Neural cell (in vitro differentiated cells): ENCODE measurements around the gene POLR3B. TPM values are rescaled to one million over a fixed set of nuclear protein-coding genes. Genes with fewer than 3 reads are reported as not detected.

Source experiments
- H2AFZ ChIP-seq: fragments of 200-600, 300-800 bp; sonication (generic), shearing (Covaris generic); 2 replicates; pipeline ENCODE4 v1.6.0; 2014; ENCODE audit warnings: low read depth, mild to moderate bottlenecking, antibody characterized with exemption, low read length, moderate library complexity
- H3F3A ChIP-seq: fragments of 200-600 bp; shearing (Covaris generic); 2 replicates; pipeline ENCODE4 v1.6.1; 2016; ENCODE audit warnings: mild to moderate bottlenecking, moderate library complexity, mixed read lengths, antibody characterized with exemption, low read length; ENCODE audit not compliant: insufficient read depth, poor library complexity, severe bottlenecking
- H3K27ac ChIP-seq: fragments of 200-600, 300-800 bp; sonication (generic), shearing (Covaris generic); 2 replicates; pipeline ENCODE4 v1.5.1; 2014; ENCODE audit warnings: mild to moderate bottlenecking, low read length, moderate library complexity
- H3K27me3 ChIP-seq: fragments of 300-800, 200-600 bp; sonication (generic), shearing (Covaris generic); 2 replicates; pipeline ENCODE4 v1.6.0; 2014; ENCODE audit warnings: mild to moderate bottlenecking, low read depth, low read length, moderate library complexity; ENCODE audit not compliant: insufficient read depth
- H3K36me3 ChIP-seq: fragments of 300-800, 200-600 bp; sonication (generic), shearing (Covaris generic); 2 replicates; pipeline ENCODE4 v1.5.1; 2014; ENCODE audit warnings: mild to moderate bottlenecking, antibody characterized with exemption, low read length, moderate library complexity; ENCODE audit not compliant: insufficient read depth
- H3K4me2 ChIP-seq: fragments of 300-800, 200-600 bp; sonication (generic), shearing (Covaris generic); 2 replicates; pipeline ENCODE4 v1.6.0; 2014; ENCODE audit warnings: mild to moderate bottlenecking, low read length
- H3K4me3 ChIP-seq: fragments of 300-800, 200-600 bp; sonication (generic), shearing (Covaris generic); 2 replicates; pipeline ENCODE4 v1.5.1; 2014; ENCODE audit warnings: mild to moderate bottlenecking, low read length, moderate library complexity
- H3K79me2 ChIP-seq: fragments of 200-600 bp; shearing (Covaris generic); replicated peaks from 2 replicates; pipeline ENCODE4 v1.6.0; 2014; ENCODE audit warnings: mild to moderate bottlenecking, low read length, moderate library complexity; ENCODE audit not compliant: insufficient read depth
- H3K9ac ChIP-seq: fragments of 300-800, 200-600 bp; sonication (generic), shearing (Covaris generic); 2 replicates; pipeline ENCODE4 v1.6.1; 2016; ENCODE audit warnings: mild to moderate bottlenecking, low read length, mixed read lengths
- H3K9me2 ChIP-seq: fragments of 200-600 bp; shearing (Covaris generic); 2 replicates; pipeline ENCODE4 v1.6.1; 2016; ENCODE audit warnings: mild to moderate bottlenecking, low read length, mixed read lengths; ENCODE audit not compliant: insufficient read depth
- H3K9me3 ChIP-seq: fragments of 200-600, 300-800 bp; sonication (generic), shearing (Covaris generic); 2 replicates; pipeline ENCODE4 v1.6.1; 2016; ENCODE audit warnings: mild to moderate bottlenecking, mixed run types, low read length, moderate library complexity, mixed read lengths
- H4K20me1 ChIP-seq: fragments of 200-600 bp; shearing (Covaris generic); 2 replicates; pipeline ENCODE4 v1.6.1; 2016; ENCODE audit warnings: mild to moderate bottlenecking, mixed run types; ENCODE audit not compliant: insufficient read depth
- CTCF ChIP-seq: fragments of 450-650 bp; IDR thresholded peaks from 2 replicates; pipeline ENCODE4 v1.5.1; 2014; ENCODE audit warnings: antibody characterized with exemption, mild to moderate bottlenecking, moderate library complexity; ENCODE audit not compliant: poor library complexity, severe bottlenecking
- EP300 ChIP-seq: fragments of 450-650 bp; conservative IDR thresholded peaks from 2 replicates; pipeline ENCODE4 v1.6.1; 2014; ENCODE audit warnings: antibody characterized with exemption, mild to moderate bottlenecking, moderate library complexity; ENCODE audit not compliant: poor library complexity, severe bottlenecking
- EZH2 ChIP-seq: fragments of 200-600, 300-800 bp; shearing (Covaris generic), sonication (generic); IDR thresholded peaks from 2 replicates; pipeline ENCODE4 v1.6.1; 2014; ENCODE audit warnings: antibody characterized with exemption, low read length, borderline replicate concordance, mild to moderate bottlenecking; ENCODE audit not compliant: insufficient read depth, poor library complexity, severe bottlenecking
- MXI1 ChIP-seq: fragments of 450-650 bp; conservative IDR thresholded peaks from 2 replicates; pipeline ENCODE4 v1.6.1; 2014; ENCODE audit warnings: antibody characterized with exemption, mild to moderate bottlenecking; ENCODE audit not compliant: poor library complexity, severe bottlenecking
- POLR2AphosphoS5 ChIP-seq: IDR thresholded peaks from 2 replicates; pipeline ENCODE4 v1.6.1; 2012
- RAD21 ChIP-seq: fragments of 450-650 bp; conservative IDR thresholded peaks from 2 replicates; pipeline ENCODE4 v1.6.1; 2014; ENCODE audit warnings: antibody characterized with exemption, mild to moderate bottlenecking, moderate library complexity
- SMC3 ChIP-seq: fragments of 450-650 bp; conservative IDR thresholded peaks from 2 replicates; pipeline ENCODE4 v1.6.1; 2014; ENCODE audit warnings: antibody characterized with exemption, mild to moderate bottlenecking, moderate library complexity; ENCODE audit not compliant: poor library complexity
- TAF1 ChIP-seq: IDR thresholded peaks from 2 replicates; pipeline ENCODE4 v1.6.1; 2012; ENCODE audit warnings: low read depth
- polyA plus RNA-seq: library from polyadenylated mRNA; depleted of rRNA; stranded (reverse); fragments of >200 nt; gene quantifications from 2 replicates; pipeline ENCODE4 v1.2.3, GENCODE V29; 2014
- TF ChIP-seq, protein P1 (sequence below): IDR thresholded peaks from 2 replicates; pipeline ENCODE4 v1.6.1; 2012; ENCODE audit warnings: borderline replicate concordance

POLR3B gene
- polyA plus RNA-seq, 1 donor from 2014 or later: 4.3 TPM

DNA sequence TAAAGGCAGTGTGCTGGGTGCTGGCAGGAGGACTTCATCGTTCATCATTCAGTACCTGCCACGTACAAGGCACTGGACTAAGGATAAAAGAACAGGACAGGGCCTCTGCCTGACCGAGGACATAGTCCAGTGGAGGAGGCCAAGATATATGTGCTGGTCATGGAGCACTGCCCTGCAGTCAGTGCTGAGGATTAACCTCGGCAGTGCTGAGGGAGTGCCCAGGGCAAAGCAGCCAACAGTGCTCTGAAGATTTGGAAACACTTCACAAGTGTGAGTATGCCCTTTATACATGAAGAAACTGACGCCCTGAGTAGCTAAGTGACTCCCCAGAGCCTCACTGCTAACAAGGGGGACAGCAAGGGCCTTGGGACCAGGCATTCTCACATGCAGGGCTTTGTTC lies 153.8 kb downstream of the POLR3B start:
- no peak for TF ChIP-seq SMC3
- TF ChIP-seq, protein P1, sequence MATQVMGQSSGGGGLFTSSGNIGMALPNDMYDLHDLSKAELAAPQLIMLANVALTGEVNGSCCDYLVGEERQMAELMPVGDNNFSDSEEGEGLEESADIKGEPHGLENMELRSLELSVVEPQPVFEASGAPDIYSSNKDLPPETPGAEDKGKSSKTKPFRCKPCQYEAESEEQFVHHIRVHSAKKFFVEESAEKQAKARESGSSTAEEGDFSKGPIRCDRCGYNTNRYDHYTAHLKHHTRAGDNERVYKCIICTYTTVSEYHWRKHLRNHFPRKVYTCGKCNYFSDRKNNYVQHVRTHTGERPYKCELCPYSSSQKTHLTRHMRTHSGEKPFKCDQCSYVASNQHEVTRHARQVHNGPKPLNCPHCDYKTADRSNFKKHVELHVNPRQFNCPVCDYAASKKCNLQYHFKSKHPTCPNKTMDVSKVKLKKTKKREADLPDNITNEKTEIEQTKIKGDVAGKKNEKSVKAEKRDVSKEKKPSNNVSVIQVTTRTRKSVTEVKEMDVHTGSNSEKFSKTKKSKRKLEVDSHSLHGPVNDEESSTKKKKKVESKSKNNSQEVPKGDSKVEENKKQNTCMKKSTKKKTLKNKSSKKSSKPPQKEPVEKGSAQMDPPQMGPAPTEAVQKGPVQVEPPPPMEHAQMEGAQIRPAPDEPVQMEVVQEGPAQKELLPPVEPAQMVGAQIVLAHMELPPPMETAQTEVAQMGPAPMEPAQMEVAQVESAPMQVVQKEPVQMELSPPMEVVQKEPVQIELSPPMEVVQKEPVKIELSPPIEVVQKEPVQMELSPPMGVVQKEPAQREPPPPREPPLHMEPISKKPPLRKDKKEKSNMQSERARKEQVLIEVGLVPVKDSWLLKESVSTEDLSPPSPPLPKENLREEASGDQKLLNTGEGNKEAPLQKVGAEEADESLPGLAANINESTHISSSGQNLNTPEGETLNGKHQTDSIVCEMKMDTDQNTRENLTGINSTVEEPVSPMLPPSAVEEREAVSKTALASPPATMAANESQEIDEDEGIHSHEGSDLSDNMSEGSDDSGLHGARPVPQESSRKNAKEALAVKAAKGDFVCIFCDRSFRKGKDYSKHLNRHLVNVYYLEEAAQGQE: no peak
- TF ChIP-seq RAD21: no peak
- TF ChIP-seq TAF1: no peak
- no peak for TF ChIP-seq MXI1
- TF ChIP-seq EP300: no peak
- no peak for TF ChIP-seq CTCF
- no peak for TF ChIP-seq POLR2AphosphoS5
- TF ChIP-seq EZH2: no peak
- no peak overlapping the region for H3K4me3 ChIP-seq
- no peak overlapping the region for H3K9ac ChIP-seq
- H2AFZ ChIP-seq: no peak overlapping the region
- no peaks in the 10 kb centered on the region for H3K27me3 ChIP-seq
- no peaks in the 10 kb centered on the region for H3K9me2 ChIP-seq
- no peaks in the 10 kb centered on the region for H4K20me1 ChIP-seq
- H3K27ac ChIP-seq: no peak overlapping the region
- H3F3A ChIP-seq: no peaks in the 10 kb centered on the region
- H3K4me2 ChIP-seq: no peak overlapping the region
- H3K79me2 ChIP-seq: no peaks in the 10 kb centered on the region
- H3K36me3 ChIP-seq: no peaks in the 10 kb centered on the region
- no peaks in the 10 kb centered on the region for H3K9me3 ChIP-seq

DNA sequence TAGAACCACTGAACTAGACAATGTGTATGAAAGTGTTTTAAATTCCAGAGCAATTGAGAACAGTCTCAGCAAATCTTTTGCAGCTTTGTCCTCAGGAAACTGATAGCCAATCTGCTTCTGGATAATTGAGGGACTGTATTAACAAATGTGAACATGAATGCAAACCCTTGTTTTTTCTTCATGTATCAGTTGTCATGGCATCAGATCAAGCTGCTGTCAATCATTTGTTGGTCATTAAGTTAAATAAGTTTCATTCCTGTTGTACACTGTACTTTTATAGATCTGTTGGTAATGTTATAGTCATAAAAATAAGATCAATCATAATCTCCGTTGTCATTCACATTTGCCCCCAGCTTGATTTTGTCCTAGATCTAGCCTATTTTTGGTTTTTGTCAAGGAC lies 159.8 kb downstream of the POLR3B start:
- no peaks in the 10 kb centered on the region for H3K9me2 ChIP-seq
- no peaks in the 10 kb centered on the region for H3F3A ChIP-seq
- H3K79me2 ChIP-seq: no peaks in the 10 kb centered on the region
- H3K36me3 ChIP-seq: no peaks in the 10 kb centered on the region
- H3K27me3 ChIP-seq: no peaks in the 10 kb centered on the region
- H4K20me1 ChIP-seq: no peaks in the 10 kb centered on the region
- H2AFZ ChIP-seq: no peak overlapping the region
- H3K9ac ChIP-seq: no peak overlapping the region
- H3K4me3 ChIP-seq: no peak overlapping the region
- no peak overlapping the region for H3K4me2 ChIP-seq
- no peak overlapping the region for H3K27ac ChIP-seq
- H3K9me3 ChIP-seq: no peaks in the 10 kb centered on the region
- TF ChIP-seq, protein P1: no peak
- TF ChIP-seq MXI1: no peak
- no peak for TF ChIP-seq CTCF
- no peak for TF ChIP-seq SMC3
- no peak for TF ChIP-seq POLR2AphosphoS5
- TF ChIP-seq RAD21: no peak
- TF ChIP-seq EZH2: no peak
- TF ChIP-seq TAF1: no peak
- no peak for TF ChIP-seq EP300
